SK-N-SH (cell line): Measurements from ENCODE around the gene POLG2. TPM values are rescaled to one million over a fixed set of nuclear protein-coding genes. Genes with fewer than 3 reads are reported as not detected.

Experiments
- CTCF ChIA-PET: fragments of 300-600, 350-600 bp; formaldehyde crosslinking; extraction: SDS; loops from one replicate; lab custom pipeline; 2021; lab: Yijun Ruan, JAX
- POLR2A ChIA-PET: fragments of 350-600 bp; sonication (Branson Sonifier 250); formaldehyde crosslinking; extraction: SDS; loops from one replicate; lab custom pipeline; 2020; ENCODE audit warnings: antibody characterized with exemption, inconsistent platforms; lab: Yijun Ruan, JAX
- DNase-seq: peaks from one replicate; pipeline ENCODE4 v3.0.0; 2012
- H2AFZ ChIP-seq: fragments of 200-600 bp; sonication (generic); 2 replicates; pipeline ENCODE4 v1.8.1; 2016; ENCODE audit warnings: antibody characterized with exemption, mild to moderate bottlenecking, low read depth
- H3F3A ChIP-seq: fragments of 200-600 bp; sonication (generic); replicated peaks from 2 replicates; pipeline ENCODE3; 2016; ENCODE audit warnings: antibody characterized with exemption, mild to moderate bottlenecking; ENCODE audit not compliant: insufficient read depth
- H3K27ac ChIP-seq, 2 experiments: fragments of 200-500 bp in 1 of 2; fragments of 200-600 bp in 1 of 2; sonication (Bioruptor generic) in 1 of 2; sonication (generic), shearing (Covaris generic) in 1 of 2; 2 replicates each; pipeline versions ENCODE4 v1.5.1 to v1.6.1; 2014 to 2016; ENCODE audit warnings: low read depth in 2 of 2, inconsistent platforms in 1 of 2, low read length in 1 of 2, mild to moderate bottlenecking in 1 of 2, mixed read lengths in 1 of 2
- H3K27me3 ChIP-seq: fragments of 200-600 bp; sonication (generic), shearing (Covaris generic); 2 replicates; pipeline ENCODE4 v1.6.1; 2016; ENCODE audit warnings: mixed run types; ENCODE audit not compliant: insufficient read depth
- H3K36me3 ChIP-seq, 2 experiments: fragments of 200-500 bp in 1 of 2; fragments of 200-600 bp in 1 of 2; sonication (Bioruptor generic) in 1 of 2; sonication (generic) in 1 of 2; replicated peaks in 1 of 2; 2 replicates each; pipeline versions ENCODE3 to v1.5.1; 2014 to 2016; ENCODE audit warnings: low read length in 1 of 2, mild to moderate bottlenecking in 1 of 2; ENCODE audit not compliant: insufficient read depth in 2 of 2, control insufficient read depth in 1 of 2
- H3K4me1 ChIP-seq, 2 experiments: fragments of 200-500 bp in 1 of 2; fragments of 200-600 bp in 1 of 2; sonication (Bioruptor generic) in 1 of 2; sonication (generic), shearing (Covaris generic) in 1 of 2; 2 replicates each; pipeline versions ENCODE4 v1.5.1 to v1.6.1; 2014 to 2016; ENCODE audit warnings: low read depth in 1 of 2, low read length in 1 of 2, mixed run types in 1 of 2; ENCODE audit not compliant: insufficient read depth in 2 of 2, control insufficient read depth in 1 of 2
- H3K4me2 ChIP-seq: fragments of 200-600 bp; sonication (generic), shearing (Covaris generic); 2 replicates; pipeline ENCODE4 v1.6.1; 2017; ENCODE audit warnings: mixed run types
- H3K4me3 ChIP-seq, 2 experiments: fragments of 200-500 bp in 1 of 2; fragments of 200-600 bp in 1 of 2; sonication (Bioruptor generic) in 1 of 2; sonication (generic), shearing (Covaris generic) in 1 of 2; 2 replicates each; pipeline versions ENCODE4 v1.5.1 to v1.8.1; 2014 to 2016; ENCODE audit warnings: low read depth in 2 of 2, inconsistent platforms in 1 of 2, low read length in 1 of 2, mild to moderate bottlenecking in 1 of 2, mixed read lengths in 1 of 2, moderate library complexity in 1 of 2
- H3K79me2 ChIP-seq: fragments of 200-600 bp; sonication (generic); 2 replicates; pipeline ENCODE4 v1.8.1; 2017; ENCODE audit warnings: mild to moderate bottlenecking; ENCODE audit not compliant: insufficient read depth
- H3K9ac ChIP-seq: fragments of 200-600 bp; sonication (generic); 2 replicates; pipeline ENCODE4 v1.6.1; 2017; ENCODE audit warnings: mixed run types
- H3K9me2 ChIP-seq: fragments of 200-600 bp; sonication (generic); 2 replicates; pipeline ENCODE4 v1.6.1; 2017; ENCODE audit warnings: mixed run types
- H3K9me3 ChIP-seq: fragments of 200-600 bp; sonication (generic); 2 replicates; pipeline ENCODE4 v1.6.1; 2017; ENCODE audit warnings: mixed run types, mild to moderate bottlenecking, moderate library complexity
- H4K20me1 ChIP-seq: fragments of 200-600 bp; sonication (generic); 2 replicates; pipeline ENCODE4 v1.6.1; 2017; ENCODE audit warnings: mild to moderate bottlenecking, mixed run types; ENCODE audit not compliant: insufficient read depth
- CHD2 ChIP-seq: fragments of 150-350 bp; IDR thresholded peaks from 2 replicates; pipeline ENCODE4 v1.6.1; 2018; ENCODE audit warnings: low read length; ENCODE audit not compliant: partially characterized antibody
- EP300 ChIP-seq, 2 experiments: IDR thresholded peaks; 2 replicates each; pipeline versions ENCODE4 v1.4.0 to v1.6.1; 2012; ENCODE audit warnings: borderline replicate concordance in 1 of 2, low read depth in 1 of 2, low read length in 1 of 2
- EZH2phosphoT487 ChIP-seq: fragments of 200-600 bp; sonication (generic); IDR thresholded peaks from 2 replicates; pipeline ENCODE4 v1.6.1; 2017; ENCODE audit warnings: low read depth, mixed run types, mild to moderate bottlenecking, antibody characterized with exemption, moderate library complexity, borderline replicate concordance
- FOXJ3 ChIP-seq: sonication (generic); formaldehyde crosslinking; IDR thresholded peaks from 2 replicates; pipeline ENCODE4 v1.5.1; 2020; ENCODE audit warnings: mild to moderate bottlenecking, missing genetic modification reagents
- NFIC ChIP-seq: IDR thresholded peaks from 2 replicates; pipeline ENCODE4 v1.4.0; 2012; ENCODE audit warnings: borderline replicate concordance
- RAD21 ChIP-seq: IDR thresholded peaks from 2 replicates; pipeline ENCODE4 v1.6.1; 2012; ENCODE audit warnings: mild to moderate bottlenecking, low read length
- RXRA ChIP-seq: IDR thresholded peaks from 2 replicates; pipeline ENCODE4 v1.4.0; 2012; ENCODE audit warnings: low read depth, mild to moderate bottlenecking, borderline replicate concordance
- SMC3 ChIP-seq: IDR thresholded peaks from 2 replicates; pipeline ENCODE4 v1.6.1; 2012; ENCODE audit warnings: low read depth, low read length, improper control_type of control experiment
- TCF12 ChIP-seq: IDR thresholded peaks from 2 replicates; pipeline ENCODE4 v1.4.0; 2012
- WGBS: methylation state at CpG from one replicate; pipeline ENCODE4 v1.1.6; 2017; ENCODE audit warnings: low lambda C conversion rate; 5-methylcytosine and 5-hydroxymethylcytosine counted together
- polyA plus RNA-seq, 3 experiments: library from polyadenylated mRNA; depleted of rRNA; stranded (reverse); fragments of >200 nt; gene quantifications; 2 replicates each; pipeline ENCODE4 v1.2.3, GENCODE V29; 2012
- TF ChIP-seq, protein P1 (sequence below): IDR thresholded peaks from 2 replicates; pipeline ENCODE4; 2012
- TF ChIP-seq, protein P2 (sequence below): fragments of 150-350 bp; IDR thresholded peaks from 2 replicates; pipeline ENCODE4 v1.6.1; 2016; ENCODE audit warnings: mild to moderate bottlenecking, low read depth, low read length
- TF ChIP-seq, protein P3 (sequence below): IDR thresholded peaks from 2 replicates; pipeline ENCODE4 v1.6.1; 2012; ENCODE audit warnings: mild to moderate bottlenecking, low read depth, low read length, moderate library complexity
- TF ChIP-seq, protein P4 (sequence below): IDR thresholded peaks from 2 replicates; pipeline ENCODE4 v1.4.0; 2012; ENCODE audit warnings: low read depth, borderline replicate concordance
- TF ChIP-seq, protein P5 (sequence below): fragments of 200-600 bp; sonication (generic); IDR thresholded peaks from 2 replicates; pipeline ENCODE4 v1.6.1; 2017; ENCODE audit warnings: antibody characterized with exemption, mild to moderate bottlenecking, moderate library complexity
- TF ChIP-seq, protein P6 (sequence below): IDR thresholded peaks from 2 replicates; pipeline ENCODE4 v1.4.0; 2012; ENCODE audit warnings: low read depth
- TF ChIP-seq, protein P7 (sequence below): fragments of 150-350 bp; IDR thresholded peaks from 2 replicates; pipeline ENCODE4 v1.6.1; 2017; ENCODE audit warnings: antibody characterized with exemption, low read length, low read depth, borderline replicate concordance
- TF ChIP-seq, protein P8 (sequence below): IDR thresholded peaks from 2 replicates; pipeline ENCODE4 v1.4.0; 2012; ENCODE audit warnings: low read depth, borderline replicate concordance

The POLG2 gene
- polyA plus RNA-seq, 1 of the 3 experiments (the other 2 are of a cell fraction): 18.0 TPM

DNA sequence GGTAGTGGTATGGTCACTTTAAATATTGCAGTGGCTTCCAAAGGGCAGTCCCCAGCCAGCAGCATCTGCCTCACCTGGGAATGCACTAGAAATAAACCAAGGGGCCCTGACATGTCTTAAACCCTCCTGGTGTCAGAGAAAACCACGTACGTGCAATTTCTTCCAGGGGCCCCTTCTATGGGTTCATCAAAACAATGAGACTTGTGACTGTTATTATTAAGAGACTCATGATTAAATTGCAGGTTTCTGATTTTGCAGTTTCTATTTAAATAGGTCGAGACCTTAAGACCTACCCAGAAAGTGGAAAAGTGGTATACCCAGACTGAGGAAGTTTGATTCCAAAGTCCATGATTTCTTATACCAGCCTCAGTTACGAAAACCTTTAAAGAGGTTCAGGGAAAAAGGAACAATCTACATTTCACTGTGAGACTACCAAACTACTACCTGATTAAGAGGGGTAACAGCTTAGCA lies 746 bp upstream of the POLG2 start:
- peak overlapping the region; percentile 67 for H3K9ac ChIP-seq
- no peaks in the 10 kb centered on the region for H3K27me3 ChIP-seq
- H3K4me1 ChIP-seq: peaks cover 27 to 33% of the 10 kb centered on the region in 2 experiments
- H3K9me3 ChIP-seq: no peaks in the 10 kb centered on the region
- H3K36me3 ChIP-seq: peaks cover 55 to 58% of the 10 kb centered on the region in 2 experiments
- no peak for DNase-seq
- H3K4me2 ChIP-seq: peak overlapping the region; percentile 90
- POLR2A ChIA-PET: interaction anchor here (0.5 to 4.2 kb wide), 7 partner anchors 9 to 147 kb away, joined by 3 to 140 read pairs (median 5); partner anchors contain the start of genes CEP95 and DDX5
- H3F3A ChIP-seq: peaks cover 60% of the 10 kb centered on the region
- WGBS: 49% methylated on average over 4 of the region's 4 CpGs
- TF ChIP-seq, protein P1, sequence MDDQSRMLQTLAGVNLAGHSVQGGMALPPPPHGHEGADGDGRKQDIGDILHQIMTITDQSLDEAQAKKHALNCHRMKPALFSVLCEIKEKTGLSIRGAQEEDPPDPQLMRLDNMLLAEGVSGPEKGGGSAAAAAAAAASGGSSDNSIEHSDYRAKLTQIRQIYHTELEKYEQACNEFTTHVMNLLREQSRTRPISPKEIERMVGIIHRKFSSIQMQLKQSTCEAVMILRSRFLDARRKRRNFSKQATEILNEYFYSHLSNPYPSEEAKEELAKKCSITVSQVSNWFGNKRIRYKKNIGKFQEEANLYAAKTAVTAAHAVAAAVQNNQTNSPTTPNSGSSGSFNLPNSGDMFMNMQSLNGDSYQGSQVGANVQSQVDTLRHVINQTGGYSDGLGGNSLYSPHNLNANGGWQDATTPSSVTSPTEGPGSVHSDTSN: peak; percentile 11; the same call in 1 of the 2 replicates
- TF ChIP-seq, protein P2, sequence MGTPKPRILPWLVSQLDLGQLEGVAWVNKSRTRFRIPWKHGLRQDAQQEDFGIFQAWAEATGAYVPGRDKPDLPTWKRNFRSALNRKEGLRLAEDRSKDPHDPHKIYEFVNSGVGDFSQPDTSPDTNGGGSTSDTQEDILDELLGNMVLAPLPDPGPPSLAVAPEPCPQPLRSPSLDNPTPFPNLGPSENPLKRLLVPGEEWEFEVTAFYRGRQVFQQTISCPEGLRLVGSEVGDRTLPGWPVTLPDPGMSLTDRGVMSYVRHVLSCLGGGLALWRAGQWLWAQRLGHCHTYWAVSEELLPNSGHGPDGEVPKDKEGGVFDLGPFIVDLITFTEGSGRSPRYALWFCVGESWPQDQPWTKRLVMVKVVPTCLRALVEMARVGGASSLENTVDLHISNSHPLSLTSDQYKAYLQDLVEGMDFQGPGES: no peak
- TF ChIP-seq, protein P3, sequence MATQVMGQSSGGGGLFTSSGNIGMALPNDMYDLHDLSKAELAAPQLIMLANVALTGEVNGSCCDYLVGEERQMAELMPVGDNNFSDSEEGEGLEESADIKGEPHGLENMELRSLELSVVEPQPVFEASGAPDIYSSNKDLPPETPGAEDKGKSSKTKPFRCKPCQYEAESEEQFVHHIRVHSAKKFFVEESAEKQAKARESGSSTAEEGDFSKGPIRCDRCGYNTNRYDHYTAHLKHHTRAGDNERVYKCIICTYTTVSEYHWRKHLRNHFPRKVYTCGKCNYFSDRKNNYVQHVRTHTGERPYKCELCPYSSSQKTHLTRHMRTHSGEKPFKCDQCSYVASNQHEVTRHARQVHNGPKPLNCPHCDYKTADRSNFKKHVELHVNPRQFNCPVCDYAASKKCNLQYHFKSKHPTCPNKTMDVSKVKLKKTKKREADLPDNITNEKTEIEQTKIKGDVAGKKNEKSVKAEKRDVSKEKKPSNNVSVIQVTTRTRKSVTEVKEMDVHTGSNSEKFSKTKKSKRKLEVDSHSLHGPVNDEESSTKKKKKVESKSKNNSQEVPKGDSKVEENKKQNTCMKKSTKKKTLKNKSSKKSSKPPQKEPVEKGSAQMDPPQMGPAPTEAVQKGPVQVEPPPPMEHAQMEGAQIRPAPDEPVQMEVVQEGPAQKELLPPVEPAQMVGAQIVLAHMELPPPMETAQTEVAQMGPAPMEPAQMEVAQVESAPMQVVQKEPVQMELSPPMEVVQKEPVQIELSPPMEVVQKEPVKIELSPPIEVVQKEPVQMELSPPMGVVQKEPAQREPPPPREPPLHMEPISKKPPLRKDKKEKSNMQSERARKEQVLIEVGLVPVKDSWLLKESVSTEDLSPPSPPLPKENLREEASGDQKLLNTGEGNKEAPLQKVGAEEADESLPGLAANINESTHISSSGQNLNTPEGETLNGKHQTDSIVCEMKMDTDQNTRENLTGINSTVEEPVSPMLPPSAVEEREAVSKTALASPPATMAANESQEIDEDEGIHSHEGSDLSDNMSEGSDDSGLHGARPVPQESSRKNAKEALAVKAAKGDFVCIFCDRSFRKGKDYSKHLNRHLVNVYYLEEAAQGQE: no peak
- TF ChIP-seq, protein P4, sequence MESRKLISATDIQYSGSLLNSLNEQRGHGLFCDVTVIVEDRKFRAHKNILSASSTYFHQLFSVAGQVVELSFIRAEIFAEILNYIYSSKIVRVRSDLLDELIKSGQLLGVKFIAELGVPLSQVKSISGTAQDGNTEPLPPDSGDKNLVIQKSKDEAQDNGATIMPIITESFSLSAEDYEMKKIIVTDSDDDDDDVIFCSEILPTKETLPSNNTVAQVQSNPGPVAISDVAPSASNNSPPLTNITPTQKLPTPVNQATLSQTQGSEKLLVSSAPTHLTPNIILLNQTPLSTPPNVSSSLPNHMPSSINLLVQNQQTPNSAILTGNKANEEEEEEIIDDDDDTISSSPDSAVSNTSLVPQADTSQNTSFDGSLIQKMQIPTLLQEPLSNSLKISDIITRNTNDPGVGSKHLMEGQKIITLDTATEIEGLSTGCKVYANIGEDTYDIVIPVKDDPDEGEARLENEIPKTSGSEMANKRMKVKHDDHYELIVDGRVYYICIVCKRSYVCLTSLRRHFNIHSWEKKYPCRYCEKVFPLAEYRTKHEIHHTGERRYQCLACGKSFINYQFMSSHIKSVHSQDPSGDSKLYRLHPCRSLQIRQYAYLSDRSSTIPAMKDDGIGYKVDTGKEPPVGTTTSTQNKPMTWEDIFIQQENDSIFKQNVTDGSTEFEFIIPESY: 0 out of 2 replicates have a peak, but pooled peaks have one; percentile 1
- TF ChIP-seq, protein P5, sequence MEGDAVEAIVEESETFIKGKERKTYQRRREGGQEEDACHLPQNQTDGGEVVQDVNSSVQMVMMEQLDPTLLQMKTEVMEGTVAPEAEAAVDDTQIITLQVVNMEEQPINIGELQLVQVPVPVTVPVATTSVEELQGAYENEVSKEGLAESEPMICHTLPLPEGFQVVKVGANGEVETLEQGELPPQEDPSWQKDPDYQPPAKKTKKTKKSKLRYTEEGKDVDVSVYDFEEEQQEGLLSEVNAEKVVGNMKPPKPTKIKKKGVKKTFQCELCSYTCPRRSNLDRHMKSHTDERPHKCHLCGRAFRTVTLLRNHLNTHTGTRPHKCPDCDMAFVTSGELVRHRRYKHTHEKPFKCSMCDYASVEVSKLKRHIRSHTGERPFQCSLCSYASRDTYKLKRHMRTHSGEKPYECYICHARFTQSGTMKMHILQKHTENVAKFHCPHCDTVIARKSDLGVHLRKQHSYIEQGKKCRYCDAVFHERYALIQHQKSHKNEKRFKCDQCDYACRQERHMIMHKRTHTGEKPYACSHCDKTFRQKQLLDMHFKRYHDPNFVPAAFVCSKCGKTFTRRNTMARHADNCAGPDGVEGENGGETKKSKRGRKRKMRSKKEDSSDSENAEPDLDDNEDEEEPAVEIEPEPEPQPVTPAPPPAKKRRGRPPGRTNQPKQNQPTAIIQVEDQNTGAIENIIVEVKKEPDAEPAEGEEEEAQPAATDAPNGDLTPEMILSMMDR: no peak
- TF ChIP-seq CHD2 (no peak), FOXJ3 (CRISPR knock-in tag) (no peak), EZH2phosphoT487 (no peak), EP300 (IDR thresholded peaks at IDR 0.05; ENCODE audit: borderline replicate concordance in 1 of 2, low read depth in 1 of 2, low read length in 1 of 2) (peak in 1 of 2 experiments; percentile 2; a peak in 1 of 4 replicates), RAD21 (no peak), RXRA (no peak), SMC3 (no peak), TCF12 (no peak), NFIC (no peak)
- TF ChIP-seq, protein P6, sequence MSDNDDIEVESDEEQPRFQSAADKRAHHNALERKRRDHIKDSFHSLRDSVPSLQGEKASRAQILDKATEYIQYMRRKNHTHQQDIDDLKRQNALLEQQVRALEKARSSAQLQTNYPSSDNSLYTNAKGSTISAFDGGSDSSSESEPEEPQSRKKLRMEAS: no peak
- TF ChIP-seq, protein P7, sequence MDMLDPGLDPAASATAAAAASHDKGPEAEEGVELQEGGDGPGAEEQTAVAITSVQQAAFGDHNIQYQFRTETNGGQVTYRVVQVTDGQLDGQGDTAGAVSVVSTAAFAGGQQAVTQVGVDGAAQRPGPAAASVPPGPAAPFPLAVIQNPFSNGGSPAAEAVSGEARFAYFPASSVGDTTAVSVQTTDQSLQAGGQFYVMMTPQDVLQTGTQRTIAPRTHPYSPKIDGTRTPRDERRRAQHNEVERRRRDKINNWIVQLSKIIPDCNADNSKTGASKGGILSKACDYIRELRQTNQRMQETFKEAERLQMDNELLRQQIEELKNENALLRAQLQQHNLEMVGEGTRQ: no peak
- TF ChIP-seq, protein P8, sequence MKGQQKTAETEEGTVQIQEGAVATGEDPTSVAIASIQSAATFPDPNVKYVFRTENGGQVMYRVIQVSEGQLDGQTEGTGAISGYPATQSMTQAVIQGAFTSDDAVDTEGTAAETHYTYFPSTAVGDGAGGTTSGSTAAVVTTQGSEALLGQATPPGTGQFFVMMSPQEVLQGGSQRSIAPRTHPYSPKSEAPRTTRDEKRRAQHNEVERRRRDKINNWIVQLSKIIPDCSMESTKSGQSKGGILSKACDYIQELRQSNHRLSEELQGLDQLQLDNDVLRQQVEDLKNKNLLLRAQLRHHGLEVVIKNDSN: no peak
- H3K9me2 ChIP-seq: no peaks in the 10 kb centered on the region
- no peak overlapping the region for H2AFZ ChIP-seq
- peaks cover 76% of the 10 kb centered on the region for H3K79me2 ChIP-seq
- peak overlapping the region; percentile 87 to 99 for H3K27ac ChIP-seq
- H3K4me3 ChIP-seq: peak overlapping the region; percentile 78 to 81
- H4K20me1 ChIP-seq: peaks cover 55% of the 10 kb centered on the region
- CTCF ChIA-PET: interaction anchor here (0.7 to 13.6 kb wide), 12 partner anchors 7 to 279 kb away, joined by 3 to 122 read pairs (median 4); partner anchors contain the start of genes CEP95 and DDX5
